HCT116 (cell line): ENCODE measurements around the gene PPP1R37.

Experiments
- CTCF ChIP-seq, 3 experiments: fragments of 200-600 bp in 1 of 3; sonication (generic) in 1 of 3; IDR thresholded peaks in 2 of 3; conservative IDR thresholded peaks in 1 of 3; 2 replicates each; pipeline ENCODE4 v1.5.1; 2012 to 2017; ENCODE audit warnings: low read depth in 2 of 3, low read length in 2 of 3, antibody characterized with exemption in 1 of 3, borderline replicate concordance in 1 of 3, control low read depth in 1 of 3, mild to moderate bottlenecking in 1 of 3, mixed read lengths in 1 of 3, mixed run types in 1 of 3, moderate library complexity in 1 of 3; ENCODE audit not compliant: insufficient read depth in 1 of 3
- POLR2A ChIP-seq: IDR thresholded peaks from 2 replicates; pipeline ENCODE4 v1.7.0; 2011; ENCODE audit warnings: borderline replicate concordance; ENCODE audit not compliant: insufficient read depth, insufficient read length; ENCODE audit errors: extremely low read depth
- POLR2AphosphoS5 ChIP-seq: IDR thresholded peaks from 2 replicates; pipeline ENCODE4 v1.6.1; 2011; ENCODE audit warnings: mild to moderate bottlenecking, low read depth, low read length, moderate library complexity

GRCh38 chr19:45046355-45046754 is 46.6 kb upstream of the PPP1R37 start:
- no peak for TF ChIP-seq CTCF (IDR thresholded peaks at IDR 0.05 in 2 of 3, conservative IDR thresholded peaks at IDR 0.05 in 1 of 3; ENCODE audit: borderline replicate concordance in 1 of 3, insufficient read depth in 1 of 3, low read depth in 2 of 3, low read length in 2 of 3)
- TF ChIP-seq POLR2A = no peak
- TF ChIP-seq POLR2AphosphoS5 = no peak
